GM12892 (cell line): Measurements from ENCODE around the gene ERMARD.

Source experiments
- DNase-seq: peaks from one replicate; pipeline ENCODE4 v3.0.0; 2011; ENCODE audit not compliant: insufficient read length
- FAIRE-seq: peaks from 2 replicates; lab custom pipeline; 2011; peaks lifted over from hg19 to GRCh38; lab: Jason Lieb, UNC
- POLR2A ChIP-seq: IDR thresholded peaks from 2 replicates; pipeline ENCODE4 v1.6.1; 2011; ENCODE audit warnings: low read depth, low read length, control low read depth
- POLR2AphosphoS5 ChIP-seq: IDR thresholded peaks from 2 replicates; pipeline ENCODE4 v1.6.1; 2011; ENCODE audit warnings: low read depth, low read length, control low read depth
- TAF1 ChIP-seq: IDR thresholded peaks from 2 replicates; pipeline ENCODE4 v1.6.1; 2011; ENCODE audit warnings: low read depth, mild to moderate bottlenecking, control low read depth, low read length, borderline replicate concordance

ERMARD gene

GRCh38 chr6:169825558-169826225 lies 74.3 kb downstream of the ERMARD start:
- FAIRE-seq = no peak
- DNase-seq = no peak
- TF ChIP-seq POLR2A (no peak), TAF1 (no peak), POLR2AphosphoS5 (no peak)

- no peak for FAIRE-seq
- DNase-seq = no peak
- TF ChIP-seq POLR2AphosphoS5 (no peak), POLR2A (no peak), TAF1 (no peak)
Measured at GRCh38 chr6:169826697-169827096, 75.3 kb downstream of the ERMARD start.

DNA sequence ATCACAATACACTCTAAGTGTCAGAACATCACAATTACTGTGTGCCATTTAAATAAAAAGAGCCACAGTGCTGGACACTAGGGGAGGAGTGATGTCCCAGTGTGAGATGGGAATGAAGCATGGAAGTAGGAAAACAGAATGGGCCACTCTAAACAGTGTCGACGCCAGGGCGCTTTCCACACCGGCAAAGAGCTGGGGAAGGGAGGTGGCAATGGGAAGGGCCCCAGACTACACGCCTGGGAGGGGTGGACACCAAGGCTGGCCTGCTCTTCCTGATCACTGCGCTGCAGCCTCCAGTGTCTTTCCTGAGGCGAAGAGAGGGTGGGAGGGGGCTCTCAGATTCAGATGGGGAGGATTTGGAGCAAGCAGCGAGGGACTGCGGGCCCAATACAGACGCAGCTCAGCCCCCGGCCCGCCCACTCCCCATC lies 75.9 kb downstream of the ERMARD start:
- DNase-seq (no peak), FAIRE-seq (no peak)
- TF ChIP-seq POLR2AphosphoS5 (no peak), TAF1 (no peak), POLR2A (no peak)

GRCh38 chr6:169828176-169828575 lies 76.8 kb downstream of the ERMARD start:
- TF ChIP-seq POLR2A (no peak), TAF1 (no peak), POLR2AphosphoS5 (no peak)
- no peak for DNase-seq
- no peak for FAIRE-seq

GRCh38 chr6:169829786-169830185 lies 78.4 kb downstream of the ERMARD start:
- no peak for DNase-seq
- no peak for FAIRE-seq
- TF ChIP-seq TAF1 = no peak
- TF ChIP-seq POLR2AphosphoS5 = no peak
- no peak for TF ChIP-seq POLR2A

DNA sequence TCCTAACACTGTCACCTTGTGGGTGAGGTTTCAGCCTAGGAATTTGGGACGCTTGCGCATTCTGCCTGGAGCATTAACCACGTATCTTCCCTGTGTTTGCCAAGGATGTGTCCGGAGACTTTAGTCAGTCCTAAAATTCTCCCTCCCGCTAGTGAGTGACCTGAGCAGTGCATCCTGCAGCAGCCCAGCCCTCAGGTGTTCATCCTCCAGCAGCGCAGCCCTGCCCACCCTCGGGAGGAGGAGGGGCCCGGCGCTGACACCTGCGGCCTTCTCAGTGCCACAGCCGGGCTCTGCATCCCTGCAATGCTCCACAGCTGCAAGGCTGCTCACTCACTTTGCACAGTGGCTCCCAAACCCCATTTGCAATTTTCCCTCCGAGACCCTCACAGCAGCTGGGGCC lies 79.5 kb downstream of the ERMARD start:
- FAIRE-seq = no peak
- TF ChIP-seq TAF1 (no peak), POLR2A (no peak), POLR2AphosphoS5 (no peak)
- no peak for DNase-seq
